IMR-90 (cell line): ENCODE results near the gene CFAP92. TPM values are rescaled to one million over a fixed set of nuclear protein-coding genes. Genes with fewer than 3 reads are reported as not detected.

Source experiments
- ATAC-seq: fragments of 200-7000 bp; cut with Tn5 transposase; 2 replicates; pipeline ENCODE4 v1.9.1; 2020; ENCODE audit warnings: low read depth, mild to moderate bottlenecking, moderate library complexity
- BruUV-seq: library from RNA; stranded (reverse); fragments of 400-500 nt; replicated peaks from 2 replicates; lab custom pipeline; 2021; lab: Mats Ljungman, UMichigan
- CTCF ChIA-PET: fragments of 300-600 bp; formaldehyde crosslinking; extraction: SDS; loops from one replicate; lab custom pipeline; 2021; ENCODE audit warnings: antibody characterized with exemption; lab: Yijun Ruan, JAX
- POLR2A ChIA-PET: fragments of 300-600 bp; sonication (Branson Sonifier 250); formaldehyde crosslinking; loops from one replicate; lab custom pipeline; 2022; ENCODE audit warnings: antibody characterized with exemption; ENCODE audit not compliant: unreplicated experiment; lab: Charles Lee
- DNase-seq: peaks from one replicate; pipeline ENCODE4 v3.0.0; 2013
- H2AFZ ChIP-seq: replicated peaks from 2 replicates; pipeline ENCODE3; 2013; ENCODE audit warnings: low read length, mild to moderate bottlenecking; ENCODE audit not compliant: poor library complexity
- H2AK5ac ChIP-seq: 2 replicates; pipeline ENCODE4 v1.6.1; 2013; ENCODE audit warnings: low read depth, low read length, inconsistent platforms
- H2AK9ac ChIP-seq: replicated peaks from 2 replicates; pipeline ENCODE3; 2013; ENCODE audit warnings: mild to moderate bottlenecking, low read depth, low read length, moderate library complexity; ENCODE audit not compliant: poor library complexity
- H2BK120ac ChIP-seq: 2 replicates; pipeline ENCODE4 v1.6.1; 2013; ENCODE audit warnings: low read depth, low read length, inconsistent platforms
- H2BK15ac ChIP-seq: 3 replicates; pipeline ENCODE4 v1.6.1; 2013; ENCODE audit warnings: low read depth, low read length, inconsistent platforms
- H2BK20ac ChIP-seq: 2 replicates; pipeline ENCODE4 v1.6.1; 2013; ENCODE audit warnings: low read depth, mild to moderate bottlenecking, inconsistent platforms, low read length, moderate library complexity
- H2BK5ac ChIP-seq: 2 replicates; pipeline ENCODE4 v1.6.1; 2013; ENCODE audit warnings: mild to moderate bottlenecking, low read depth, low read length, inconsistent platforms; ENCODE audit not compliant: poor library complexity, severe bottlenecking
- H3K14ac ChIP-seq: replicated peaks from 2 replicates; pipeline ENCODE4 v1.6.1; 2013; ENCODE audit warnings: low read depth, low read length, inconsistent platforms
- H3K18ac ChIP-seq: 2 replicates; pipeline ENCODE4 v1.6.1; 2013; ENCODE audit warnings: low read depth, low read length, control low read depth
- H3K23ac ChIP-seq: 2 replicates; pipeline ENCODE4 v1.6.1; 2013; ENCODE audit warnings: low read depth, low read length, inconsistent platforms
- H3K27ac ChIP-seq: 2 replicates; pipeline ENCODE4 v1.5.1; 2013; ENCODE audit warnings: mild to moderate bottlenecking, control low read depth, low read length; ENCODE audit not compliant: insufficient read depth
- H3K27me3 ChIP-seq: 2 replicates; pipeline ENCODE4 v1.6.1; 2013; ENCODE audit warnings: low read length; ENCODE audit not compliant: control insufficient read depth, insufficient read depth
- H3K36me3 ChIP-seq: 2 replicates; pipeline ENCODE4 v1.6.1; 2013; ENCODE audit warnings: low read length, mixed read lengths; ENCODE audit not compliant: control insufficient read depth, insufficient read depth
- H3K4ac ChIP-seq: 2 replicates; pipeline ENCODE4 v1.6.1; 2013; ENCODE audit warnings: low read depth, low read length, inconsistent platforms
- H3K4me1 ChIP-seq: 2 replicates; pipeline ENCODE4 v1.6.1; 2013; ENCODE audit warnings: low read length, mixed read lengths; ENCODE audit not compliant: control insufficient read depth, insufficient read depth
- H3K4me2 ChIP-seq: 2 replicates; pipeline ENCODE4 v1.6.1; 2013; ENCODE audit warnings: low read depth, mild to moderate bottlenecking, control low read depth, low read length, moderate library complexity
- H3K4me3 ChIP-seq: 2 replicates; pipeline ENCODE4 v1.5.1; 2013; ENCODE audit warnings: low read depth, mild to moderate bottlenecking, control low read depth, low read length, moderate library complexity; ENCODE audit not compliant: insufficient read depth
- H3K56ac ChIP-seq: 2 replicates; pipeline ENCODE4 v1.6.1; 2013; ENCODE audit warnings: low read length, inconsistent platforms; ENCODE audit not compliant: insufficient read depth; ENCODE audit errors: extremely low read depth
- H3K79me1 ChIP-seq, 2 experiments: 2 replicates each; pipeline ENCODE4 v1.6.1; 2013; ENCODE audit warnings: low read length in 2 of 2, inconsistent platforms in 1 of 2, low read depth in 1 of 2
- H3K9ac ChIP-seq: 2 replicates; pipeline ENCODE4 v1.6.1; 2013; ENCODE audit warnings: low read depth, low read length, control low read depth
- H3K9me1 ChIP-seq: 2 replicates; pipeline ENCODE4 v1.6.1; 2013; ENCODE audit warnings: low read length, inconsistent platforms; ENCODE audit not compliant: insufficient read depth
- H3K9me3 ChIP-seq: 2 replicates; pipeline ENCODE4 v1.6.1; 2013; ENCODE audit warnings: low read length; ENCODE audit not compliant: control insufficient read depth, insufficient read depth
- H4K20me1 ChIP-seq: 2 replicates; pipeline ENCODE4 v1.6.1; 2013; ENCODE audit warnings: low read length, inconsistent platforms; ENCODE audit not compliant: insufficient read depth
- H4K5ac ChIP-seq: 2 replicates; pipeline ENCODE4 v1.6.1; 2013; ENCODE audit warnings: mild to moderate bottlenecking, low read depth, low read length, control low read depth
- H4K8ac ChIP-seq, 2 experiments: 2 replicates each; pipeline ENCODE4 v1.6.1; 2013; ENCODE audit warnings: low read depth in 2 of 2, low read length in 2 of 2, control low read depth in 1 of 2, inconsistent platforms in 1 of 2
- H4K91ac ChIP-seq: 2 replicates; pipeline ENCODE4 v1.6.1; 2013; ENCODE audit warnings: low read depth, low read length, inconsistent platforms; ENCODE audit not compliant: insufficient read depth
- BHLHE40 ChIP-seq: fragments of 150-350 bp; IDR thresholded peaks from 2 replicates; pipeline ENCODE4 v1.6.1; 2016; ENCODE audit warnings: mild to moderate bottlenecking, low read depth, low read length
- CEBPB ChIP-seq: IDR thresholded peaks from 2 replicates; pipeline ENCODE4 v1.6.1; 2012; ENCODE audit warnings: low read depth, low read length, improper control_type of control experiment
- POLR2A ChIP-seq: IDR thresholded peaks from 2 replicates; pipeline ENCODE4 v1.6.1; 2012; ENCODE audit warnings: mild to moderate bottlenecking, low read depth, low read length
- RAD21 ChIP-seq: IDR thresholded peaks from 2 replicates; pipeline ENCODE4 v1.6.1; 2012; ENCODE audit warnings: low read length, improper control_type of control experiment
- WGBS, 2 experiments: methylation state at CpG; one replicate each; pipeline versions ENCODE4 v1.1.5 to v1.1.7; 2013; ENCODE audit warnings: missing lambda C conversion rate in 2 of 2; ENCODE audit not compliant: insufficient read length in 1 of 2; ENCODE audit errors: extremely low coverage in 2 of 2; 5-methylcytosine and 5-hydroxymethylcytosine counted together
- dilution Hi-C: fragments of 300-500 bp; cut with HindIII; formaldehyde crosslinking; loops from one replicate; pipeline ENCODE4 v1.14.3; 2018; ENCODE audit warnings: low sequenced_read_pairs; ENCODE audit not compliant: unreplicated experiment
- in situ Hi-C: fragments of 300-500 bp; cut with MboI; formaldehyde crosslinking; loops from 3 replicates; pipeline ENCODE4 v1.14.3; 2019; ENCODE audit warnings: low sequenced_read_pairs, inconsistent platforms, mixed read lengths
- intact Hi-C: fragments of 100-400 bp; cut with micrococcal nuclease; formaldehyde crosslinking; loops from 2 replicates; pipeline ENCODE4 v1.10.0; 2022
- polyA plus RNA-seq, 3 experiments: library from polyadenylated mRNA; depleted of rRNA; stranded (reverse); fragments of >200 nt; gene quantifications; 2 replicates each; pipeline ENCODE4 v1.2.3, GENCODE V29; 2012; ENCODE audit warnings: low replicate concordance in 1 of 3
- total RNA-seq: library from RNA; depleted of rRNA; stranded (reverse); fragments of >200 nt; gene quantifications from 2 replicates; pipeline ENCODE4 v1.2.3, GENCODE V29; 2012

The CFAP92 gene
- total and polyA plus RNA-seq, 2 of the 4 experiments (the other 2 are of a cell fraction) = not detected

DNA sequence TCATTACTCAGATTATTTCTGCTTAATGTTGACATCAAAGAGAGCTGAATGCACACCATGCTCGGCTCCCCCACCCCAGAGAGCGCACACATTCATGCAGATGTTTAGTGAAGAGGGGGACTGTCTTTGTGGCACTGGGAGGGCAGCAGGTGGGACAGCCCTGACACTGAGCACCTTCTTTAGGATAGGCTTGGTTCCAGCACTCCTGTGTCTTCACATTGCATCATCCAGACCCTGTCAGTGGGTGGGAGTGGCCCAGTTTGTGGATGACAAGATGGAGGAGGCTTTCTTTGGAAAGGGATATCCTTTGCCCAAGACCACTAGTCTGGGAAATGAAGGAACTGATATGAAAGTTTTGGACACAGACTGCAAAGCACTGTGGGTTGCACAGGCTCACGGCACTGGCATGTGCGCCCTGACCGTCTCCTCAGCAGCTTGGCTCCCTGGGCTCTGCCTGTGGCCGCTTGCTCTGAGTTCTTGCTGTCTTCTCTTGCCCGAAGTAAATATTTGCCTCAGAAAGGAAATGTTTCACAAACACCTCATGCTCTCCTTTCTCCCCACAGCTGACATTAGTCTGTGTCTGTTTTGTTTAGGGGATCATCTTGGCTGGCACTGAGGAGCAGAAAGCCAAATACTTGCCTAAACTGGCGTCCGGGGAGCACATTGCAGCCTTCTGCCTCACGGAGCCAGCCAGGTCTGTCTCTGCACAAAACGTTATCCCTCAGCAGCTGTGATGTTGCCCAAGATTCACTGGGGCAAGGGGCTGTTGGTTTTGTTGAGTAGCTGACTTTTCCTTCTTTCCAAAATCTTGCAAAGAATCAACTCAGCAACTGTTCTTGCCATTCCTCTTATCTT is 97.8 kb downstream of the CFAP92 start:
- TF ChIP-seq CEBPB (peak; percentile 64), POLR2A (no peak), BHLHE40 (no peak), RAD21 (no peak)
- H3K27me3 ChIP-seq = no peaks in the 10 kb centered on the region
- peak overlapping the region; percentile 61; the same call in 1 of the 2 replicates for H4K91ac ChIP-seq
- intact Hi-C loops (no loop called here), in situ Hi-C loops (no loop called here), dilution Hi-C loops (no loop called here)
- no peaks in the 10 kb centered on the region; the same call in 1 of the 2 replicates for H3K4me1 ChIP-seq
- H3K4me3 ChIP-seq = no peak overlapping the region
- 86% methylated on average over 4 of the region's 11 CpGs; no CpG with 5 or more reads in 1 of the 2 experiments for WGBS, 2 experiments
- BruUV-seq = no TSS peak
- ChIA-PET CTCF (no interaction called here), POLR2A (no interaction called here)
- DNase-seq (peak; percentile 8), ATAC-seq (peak; percentile 21)
- H2AK5ac ChIP-seq = no peak overlapping the region
- no peak overlapping the region for H3K4me2 ChIP-seq
- H3K36me3 ChIP-seq = peaks cover 56% of the 10 kb centered on the region
- peak overlapping the region; percentile 1; the same call in 1 of the 2 replicates for H2BK120ac ChIP-seq
- peak overlapping the region; percentile 4; the same call in 1 of the 2 replicates for H3K27ac ChIP-seq
- no peak overlapping the region for H3K56ac ChIP-seq
- no peak overlapping the region for H2BK20ac ChIP-seq
- H2AFZ ChIP-seq = no peak overlapping the region
- H3K79me1 ChIP-seq = peaks cover 4 to 14% of the 10 kb centered on the region in 2 experiments; a peak in 3 of 4 replicates
- H3K14ac ChIP-seq = no peak overlapping the region
- no peak overlapping the region for H3K18ac ChIP-seq
- H3K9ac ChIP-seq = no peak overlapping the region
- peak overlapping the region; percentile 43; the same call in 1 of the 3 replicates for H2BK15ac ChIP-seq
- H4K8ac ChIP-seq = no peak overlapping the region; a peak in 1 of 4 replicates
- no peak overlapping the region for H4K5ac ChIP-seq
- no peak overlapping the region for H3K23ac ChIP-seq
- no peaks in the 10 kb centered on the region for H4K20me1 ChIP-seq
- H3K4ac ChIP-seq = peak overlapping the region; percentile 5; the same call in 1 of the 2 replicates
- H2BK5ac ChIP-seq = no peak overlapping the region
- no peaks in the 10 kb centered on the region for H3K9me3 ChIP-seq
- H3K9me1 ChIP-seq = peaks cover 9% of the 10 kb centered on the region; the same call in 1 of the 2 replicates
- H2AK9ac ChIP-seq = no peak overlapping the region
